Measurements from ENCODE around the gene ANKRD66. TPM values are rescaled to one million over a fixed set of nuclear protein-coding genes. Genes with fewer than 3 reads are reported as not detected.

The ANKRD66 gene
- total RNA-seq, 1 experiment from 2014 or later, result not detected

GRCh38 chr6:46749731-46750130 is 3.0 kb downstream of the ANKRD66 start:
- no peak for ATAC-seq

GRCh38 chr6:46751658-46752057 is 4.9 kb downstream of the ANKRD66 start:
- H3K9ac ChIP-seq (ENCODE audit: low read length), result no peak overlapping the region
- ATAC-seq (no peak), DNase-seq (ENCODE audit: low read depth, low spot score) (no peak)
- H3K9me2 ChIP-seq (ENCODE audit: insufficient read depth), result no peaks in the 10 kb centered on the region
- H3K27ac ChIP-seq (ENCODE audit: low read depth, low read length), result no peak overlapping the region
- BruUV-seq (replicated peaks), result no TSS peak
- POLR2A ChIA-PET, result no interaction called here
- H3K4me2 ChIP-seq (ENCODE audit: low read length), result no peak overlapping the region
- no peaks in the 10 kb centered on the region for H3K36me3 ChIP-seq (ENCODE audit: control insufficient read depth in 1 of 2, insufficient read depth in 2 of 2, low read length in 2 of 2)
- H3K79me2 ChIP-seq (ENCODE audit: insufficient read depth, low read length), result no peaks in the 10 kb centered on the region
- H3K4me1 ChIP-seq (ENCODE audit: control insufficient read depth in 1 of 2, insufficient read depth in 2 of 2, low read length in 2 of 2), result peaks cover 0 to 2% of the 10 kb centered on the region in 2 experiments; a peak in 3 of 4 replicates
- H2AFZ ChIP-seq (ENCODE audit: low read depth, low read length, poor library complexity, severe bottlenecking), result no peak overlapping the region
- H3K27me3 ChIP-seq (ENCODE audit: insufficient read depth, low read length), result no peaks in the 10 kb centered on the region
- no peak overlapping the region for H3K4me3 ChIP-seq (replicated peaks in 1 of 2; ENCODE audit: low read depth in 1 of 2, low read length in 2 of 2)
- RAD21 ChIA-PET (ENCODE audit: low non-redundant PET in 1 of 2, low total read pairs in 2 of 2, uncharacterized antibody in 2 of 2, unreplicated experiment in 2 of 2), result no interaction called here
- CTCF ChIA-PET, result no interaction called here
- intact Hi-C loops (cut with micrococcal nuclease), result no loop called here
- no peaks in the 10 kb centered on the region for H4K20me1 ChIP-seq (ENCODE audit: insufficient read depth)
- no peaks in the 10 kb centered on the region for H3K9me3 ChIP-seq (ENCODE audit: control insufficient read depth in 1 of 2, insufficient read depth in 1 of 2, low read depth in 1 of 2, low read length in 2 of 2)
- TF ChIP-seq EZH2phosphoT487 (IDR thresholded peaks at IDR 0.05; ENCODE audit: borderline replicate concordance), result no peak
- TF ChIP-seq EZH2 (IDR thresholded peaks at IDR 0.05), result no peak
- no peak for TF ChIP-seq FOSL1 (IDR thresholded peaks at IDR 0.05; ENCODE audit: low read depth)
- TF ChIP-seq ZBTB33 (IDR thresholded peaks at IDR 0.05; ENCODE audit: extremely low read depth, insufficient replicate concordance, low read length), result no peak
- TF ChIP-seq SRF (IDR thresholded peaks at IDR 0.05; ENCODE audit: low read depth), result no peak
- no peak for TF ChIP-seq CBX3 (IDR thresholded peaks at IDR 0.05; ENCODE audit: low read depth)
- no peak for TF ChIP-seq ZNF274 (IDR thresholded peaks at IDR 0.05; ENCODE audit: low read depth, low read length)
- TF ChIP-seq TCF7L2 (IDR thresholded peaks at IDR 0.05; ENCODE audit: borderline replicate concordance, extremely low read depth, insufficient read depth, insufficient read length), result no peak
- TF ChIP-seq JUND (IDR thresholded peaks at IDR 0.05), result no peak
- TF ChIP-seq RAD21 (IDR thresholded peaks at IDR 0.05; ENCODE audit: low read depth), result no peak
- no peak for TF ChIP-seq ZFX (IDR thresholded peaks at IDR 0.05)

More at GRCh38 chr6:46749731-46750130, 3.0 kb downstream of the ANKRD66 start:
- no peak overlapping the region for H3K9ac ChIP-seq (ENCODE audit: low read length)
- no peaks in the 10 kb centered on the region for H3K79me2 ChIP-seq (ENCODE audit: insufficient read depth, low read length)
- no peaks in the 10 kb centered on the region for H3K9me2 ChIP-seq (ENCODE audit: insufficient read depth)
- intact Hi-C loops (cut with micrococcal nuclease), result no loop called here
- H3K27ac ChIP-seq (ENCODE audit: low read depth, low read length), result no peak overlapping the region
- no TSS peak for BruUV-seq (replicated peaks)
- no peak for TF ChIP-seq FOSL1 (IDR thresholded peaks at IDR 0.05; ENCODE audit: low read depth)
- TF ChIP-seq YY1 (IDR thresholded peaks at IDR 0.05; ENCODE audit: extremely low read depth, insufficient replicate concordance, low read depth, low read length), result no peak
- no peak for TF ChIP-seq JUND (IDR thresholded peaks at IDR 0.05)
- TF ChIP-seq SP1 (IDR thresholded peaks at IDR 0.05; ENCODE audit: low read depth), result no peak
- no peak for TF ChIP-seq EZH2phosphoT487 (IDR thresholded peaks at IDR 0.05; ENCODE audit: borderline replicate concordance)
- no peak for TF ChIP-seq ZBTB33 (IDR thresholded peaks at IDR 0.05; ENCODE audit: extremely low read depth, insufficient replicate concordance, low read length)
- CTCF ChIA-PET, result no interaction called here
- no peaks in the 10 kb centered on the region for H3K27me3 ChIP-seq (ENCODE audit: insufficient read depth, low read length)
- RAD21 ChIA-PET (ENCODE audit: low non-redundant PET in 1 of 2, low total read pairs in 2 of 2, uncharacterized antibody in 2 of 2, unreplicated experiment in 2 of 2), result no interaction called here
- no peaks in the 10 kb centered on the region for H3K9me3 ChIP-seq (ENCODE audit: control insufficient read depth in 1 of 2, insufficient read depth in 1 of 2, low read depth in 1 of 2, low read length in 2 of 2)
- H3K4me1 ChIP-seq (ENCODE audit: control insufficient read depth in 1 of 2, insufficient read depth in 2 of 2, low read length in 2 of 2), result no peaks in the 10 kb centered on the region
- DNase-seq (ENCODE audit: low read depth, low spot score), result no peak
- POLR2A ChIA-PET, result no interaction called here
- H4K20me1 ChIP-seq (ENCODE audit: insufficient read depth), result no peaks in the 10 kb centered on the region
- no peaks in the 10 kb centered on the region for H3K36me3 ChIP-seq (ENCODE audit: control insufficient read depth in 1 of 2, insufficient read depth in 2 of 2, low read length in 2 of 2)
- H3K4me2 ChIP-seq (ENCODE audit: low read length), result no peak overlapping the region
- H2AFZ ChIP-seq (ENCODE audit: low read depth, low read length, poor library complexity, severe bottlenecking), result no peak overlapping the region
- H3K4me3 ChIP-seq (replicated peaks in 1 of 2; ENCODE audit: low read depth in 1 of 2, low read length in 2 of 2), result no peak overlapping the region
